ENCODE data around the gene TMEM41B.

GRCh38 chr11:9264316-9265210, 49.8 kb downstream of the TMEM41B start:
- TF ChIP-seq, protein P1, sequence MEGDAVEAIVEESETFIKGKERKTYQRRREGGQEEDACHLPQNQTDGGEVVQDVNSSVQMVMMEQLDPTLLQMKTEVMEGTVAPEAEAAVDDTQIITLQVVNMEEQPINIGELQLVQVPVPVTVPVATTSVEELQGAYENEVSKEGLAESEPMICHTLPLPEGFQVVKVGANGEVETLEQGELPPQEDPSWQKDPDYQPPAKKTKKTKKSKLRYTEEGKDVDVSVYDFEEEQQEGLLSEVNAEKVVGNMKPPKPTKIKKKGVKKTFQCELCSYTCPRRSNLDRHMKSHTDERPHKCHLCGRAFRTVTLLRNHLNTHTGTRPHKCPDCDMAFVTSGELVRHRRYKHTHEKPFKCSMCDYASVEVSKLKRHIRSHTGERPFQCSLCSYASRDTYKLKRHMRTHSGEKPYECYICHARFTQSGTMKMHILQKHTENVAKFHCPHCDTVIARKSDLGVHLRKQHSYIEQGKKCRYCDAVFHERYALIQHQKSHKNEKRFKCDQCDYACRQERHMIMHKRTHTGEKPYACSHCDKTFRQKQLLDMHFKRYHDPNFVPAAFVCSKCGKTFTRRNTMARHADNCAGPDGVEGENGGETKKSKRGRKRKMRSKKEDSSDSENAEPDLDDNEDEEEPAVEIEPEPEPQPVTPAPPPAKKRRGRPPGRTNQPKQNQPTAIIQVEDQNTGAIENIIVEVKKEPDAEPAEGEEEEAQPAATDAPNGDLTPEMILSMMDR (IDR thresholded peaks at IDR 0.05; ENCODE audit: poor library complexity, severe bottlenecking): no peak
- no peak for TF ChIP-seq REST (IDR thresholded peaks at IDR 0.05; ENCODE audit: borderline replicate concordance)

Data from neural cell (in vitro differentiated cells).